GM12874 (cell line): ENCODE data around the gene MLEC.
A peak's percentile ranks its signal among the peaks of the same experiment; 100 is the strongest.

Source experiments
- CTCF ChIP-seq: IDR thresholded peaks from 2 replicates; pipeline ENCODE4 v1.5.1; 2011; ENCODE audit warnings: low read depth, mild to moderate bottlenecking, control low read depth, low read length, moderate library complexity; ENCODE audit not compliant: insufficient read depth

MLEC gene

DNA sequence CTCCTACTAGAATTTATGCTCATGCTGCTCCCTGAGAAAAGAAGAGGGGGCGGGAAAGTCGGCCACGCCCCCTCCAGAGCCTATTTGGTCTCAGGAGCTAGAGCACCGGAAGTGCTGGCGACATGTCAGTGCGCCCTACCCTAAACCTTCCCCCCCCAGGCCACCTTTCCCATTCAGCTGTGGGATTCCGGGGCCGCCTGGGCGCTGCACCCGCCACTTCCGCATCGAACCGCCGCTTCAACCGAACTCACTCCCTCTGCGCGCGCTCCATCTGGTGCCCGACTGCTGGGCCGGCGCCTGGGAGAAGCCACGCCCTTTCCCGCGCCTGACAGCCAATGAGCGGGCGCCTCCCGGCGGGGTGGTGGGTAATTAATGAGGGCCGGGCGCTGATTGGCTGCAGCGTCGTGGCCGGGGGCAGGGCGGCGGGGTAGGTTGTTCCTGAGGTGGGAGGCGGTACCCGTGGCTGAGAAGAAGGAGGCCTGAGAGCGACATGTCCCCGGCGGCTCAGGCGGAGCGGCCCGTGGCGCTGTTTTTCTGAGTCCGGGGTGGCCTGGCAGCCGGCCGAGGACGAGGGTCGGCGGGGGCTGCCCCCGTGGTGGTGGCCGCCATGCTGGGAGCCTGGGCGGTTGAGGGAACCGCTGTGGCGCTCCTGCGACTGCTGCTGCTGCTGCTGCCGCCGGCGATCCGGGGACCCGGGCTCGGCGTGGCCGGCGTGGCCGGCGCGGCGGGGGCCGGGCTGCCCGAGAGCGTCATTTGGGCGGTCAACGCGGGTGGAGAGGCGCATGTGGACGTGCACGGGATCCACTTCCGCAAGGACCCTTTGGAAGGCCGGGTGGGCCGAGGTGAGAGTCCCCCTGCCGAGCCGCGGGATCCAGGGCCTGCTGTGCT lies at the start of gene MLEC:
TSS of gene MLEC (plus strand) at position 460 of the 888 bp plus-strand sequence. CDS start at position 608, 148 bp downstream.
- peak; percentile 42; the same call in 1 of the 2 replicates for TF ChIP-seq CTCF

- TF ChIP-seq CTCF = peak; percentile 63
Observed at GRCh38 chr12:120639771-120640721, 46.9 kb upstream of the MLEC start, which contains the start of gene CABP1. TSS of gene CABP1 (plus strand) at chr12:120640626. CDS start at chr12:120640686, 60 bp downstream.

GRCh38 chr12:120640861-120641833 lies 45.8 kb upstream of the MLEC start:
- TF ChIP-seq CTCF = no peak

DNA sequence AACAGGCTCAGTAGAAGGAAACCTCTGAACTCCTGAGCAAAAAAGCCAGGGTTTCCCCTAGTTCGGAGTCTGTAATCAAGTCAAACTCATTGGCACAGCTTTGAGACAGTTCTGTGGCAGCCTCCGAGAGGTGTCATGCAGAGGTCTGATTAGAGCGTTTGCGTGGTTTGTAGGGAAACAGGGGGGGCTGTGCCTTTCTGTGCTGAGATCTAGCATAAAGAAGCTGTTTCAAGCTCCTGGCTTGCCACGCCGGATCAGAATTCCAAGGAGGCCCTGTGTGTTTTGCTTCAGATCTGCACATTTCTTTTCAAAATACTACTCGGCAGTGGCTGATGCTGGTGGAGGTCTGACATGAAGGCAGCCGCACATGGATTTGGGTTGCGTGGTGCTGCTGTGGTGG lies 44.8 kb upstream of the MLEC start:
- no peak for TF ChIP-seq CTCF

DNA sequence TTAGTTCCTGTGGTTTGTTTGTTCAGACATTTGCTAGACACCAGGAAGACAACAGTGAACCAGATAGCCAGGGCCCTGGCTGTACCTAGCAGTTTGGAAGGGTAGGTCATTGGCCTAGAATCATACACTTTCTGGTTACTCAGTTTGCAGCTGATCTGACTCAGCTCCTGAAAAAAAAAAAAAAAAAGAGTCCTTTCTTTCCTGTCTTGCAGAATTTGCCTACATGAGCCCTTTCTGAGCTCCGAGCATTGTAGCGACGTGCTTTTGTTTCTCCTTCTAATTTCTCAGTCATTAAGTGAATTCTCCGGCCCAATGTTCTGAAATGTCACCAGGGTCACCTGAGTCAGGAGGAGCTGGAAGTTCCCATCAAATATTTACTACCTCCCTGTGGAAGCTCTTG lies 44.1 kb upstream of the MLEC start:
- no peak for TF ChIP-seq CTCF

GRCh38 chr12:120643574-120643973 lies 43.4 kb upstream of the MLEC start:
- no peak for TF ChIP-seq CTCF
